Stimulated activated CD4-positive, alpha-beta T cell treated with anti-CD3 and anti-CD28 coated beads, Interleukin-4, amount 100 ng/mL, for 4 hours (primary cell): Measurements from ENCODE around the gene ZFYVE9.
"Not testable (repeated sequence)": the region's sequence is repeated elsewhere in the genome, so short reads cannot be mapped to it uniquely, and the experiment has no call there.

Experiments used
- DNase-seq, 2 experiments: peaks; one replicate each; pipeline ENCODE4 v3.0.0-alpha.2; 2020

Gene ZFYVE9

DNA sequence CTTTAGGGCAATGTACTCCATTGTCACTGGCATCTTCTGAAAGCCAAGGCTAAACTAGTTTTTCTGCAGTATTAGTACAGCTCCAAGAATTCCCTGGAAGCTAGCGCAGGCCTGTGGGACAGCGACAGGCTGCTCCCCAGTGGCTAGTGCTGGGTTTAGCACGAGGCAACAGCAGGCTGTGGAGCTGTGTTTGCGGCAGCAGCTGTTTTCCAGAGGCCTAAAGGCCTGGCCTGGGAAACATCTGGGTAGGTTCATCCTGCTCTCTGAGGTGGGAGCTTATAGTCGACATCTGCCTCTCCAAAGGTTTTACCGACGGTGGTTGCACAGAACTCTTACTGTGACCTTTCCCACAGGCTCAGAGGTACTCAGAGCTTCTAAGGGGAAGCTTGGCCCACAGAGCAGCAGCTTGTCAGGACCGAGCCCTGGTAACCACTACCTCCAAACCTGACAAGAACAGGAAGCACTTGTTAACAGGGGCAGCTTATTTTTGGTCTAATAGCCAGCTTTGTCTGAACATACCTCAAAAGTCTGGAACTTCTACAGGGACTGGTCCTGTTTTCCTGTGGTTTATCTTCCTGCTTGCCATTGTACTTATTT, 206.9 kb downstream of the ZFYVE9 start:
- DNase-seq, result no peak

DNA sequence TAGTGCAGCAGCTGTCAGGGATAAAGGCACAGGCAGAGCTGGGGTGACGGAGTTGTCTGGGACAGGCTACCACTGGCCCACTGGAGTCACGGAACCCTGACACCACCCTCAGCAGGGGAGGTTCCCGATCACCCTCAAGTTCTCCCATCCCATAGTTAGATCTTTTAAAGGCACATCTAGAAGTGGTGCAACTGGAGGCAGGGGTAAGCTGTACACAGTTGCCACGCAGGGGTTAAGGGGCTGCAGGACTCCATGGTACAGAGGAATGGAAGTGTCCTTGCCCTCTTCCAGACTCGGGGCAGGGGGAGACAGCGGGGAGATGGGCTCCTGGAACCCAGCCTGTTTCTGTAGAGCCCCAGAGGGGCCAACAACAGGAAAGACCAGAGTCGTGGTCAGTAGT, 210.8 kb downstream of the ZFYVE9 start:
- DNase-seq, result no peak

DNA sequence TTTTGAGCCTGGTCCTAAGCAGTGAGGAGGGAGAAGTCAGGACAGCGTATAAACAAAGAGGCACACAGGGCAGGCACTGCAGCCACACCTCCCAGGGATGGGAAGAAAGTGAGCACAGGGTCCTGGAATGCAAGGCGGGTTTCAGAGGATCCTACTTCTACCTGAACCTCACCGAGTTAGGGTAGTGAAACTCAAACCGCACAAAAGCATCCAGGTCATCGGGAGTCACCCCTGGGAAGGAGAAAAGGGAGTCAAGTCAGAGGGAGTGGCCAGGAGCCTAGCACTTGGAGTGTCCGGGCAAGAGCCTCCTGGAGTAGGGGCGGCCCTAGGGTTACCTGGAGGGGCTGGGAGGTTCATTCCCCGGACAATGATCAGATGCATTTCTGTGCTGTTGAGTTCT, 213.5 kb downstream of the ZFYVE9 start:
- no peak for DNase-seq

DNA sequence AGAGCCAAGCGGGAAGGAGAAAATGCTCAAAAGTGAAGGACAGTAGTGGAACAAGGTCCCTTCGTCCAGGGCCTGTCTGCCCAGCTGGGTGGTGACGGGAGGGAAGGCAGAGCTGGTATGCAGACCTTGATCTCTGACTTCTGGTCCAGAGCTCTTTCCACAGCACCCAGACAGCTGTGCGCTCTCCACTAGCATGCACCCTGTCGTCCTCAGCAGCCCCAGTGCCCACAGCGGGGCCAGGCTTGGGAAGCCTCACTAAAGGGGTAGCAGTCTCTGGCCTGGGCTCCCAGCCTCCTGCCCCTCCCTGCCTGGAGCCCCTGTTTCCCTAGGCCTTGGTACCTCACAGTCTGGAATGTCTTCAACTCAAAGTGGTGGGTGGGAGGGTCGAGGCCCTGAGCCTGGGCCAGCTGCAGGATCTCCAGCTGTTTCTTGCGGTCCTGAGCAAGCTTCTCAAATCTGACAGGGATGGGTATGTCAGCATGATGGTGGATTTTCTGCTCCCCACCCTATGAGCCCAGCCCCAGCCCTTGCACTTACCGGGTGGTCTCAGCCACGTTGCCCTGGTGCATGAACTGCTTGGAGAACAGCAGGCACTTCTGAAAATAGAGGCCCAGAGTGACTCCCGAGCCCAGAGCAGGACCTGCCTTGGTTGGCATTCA, 214.1 kb downstream of the ZFYVE9 start:
- DNase-seq, result no peak

DNA sequence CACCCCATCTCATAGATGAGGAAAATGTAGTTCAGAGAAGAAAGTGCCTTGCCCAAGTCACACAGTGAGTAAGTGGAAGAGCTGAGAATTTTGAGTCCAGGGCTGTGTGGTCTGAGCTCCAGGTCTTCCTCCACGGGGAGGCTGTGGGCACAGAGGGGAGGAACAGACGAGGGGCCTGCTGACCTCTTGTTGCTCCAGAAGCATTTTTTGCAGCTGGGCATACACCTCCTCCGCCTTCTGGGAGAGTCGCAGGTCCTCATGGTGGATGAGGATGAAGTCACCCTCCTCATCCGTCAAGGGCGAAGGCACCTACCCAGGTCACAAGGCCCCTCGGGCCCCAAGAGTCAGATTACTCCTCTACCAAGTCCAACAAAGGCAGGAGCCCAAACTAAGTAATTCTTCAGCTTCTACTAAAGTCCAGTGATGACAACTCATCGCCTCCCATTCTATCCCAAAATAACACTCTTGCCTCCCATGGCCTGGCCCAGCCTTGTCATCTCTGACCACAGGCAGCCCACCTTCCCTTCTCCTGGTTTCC, 215.0 kb downstream of the ZFYVE9 start:
- no peak for DNase-seq

DNA sequence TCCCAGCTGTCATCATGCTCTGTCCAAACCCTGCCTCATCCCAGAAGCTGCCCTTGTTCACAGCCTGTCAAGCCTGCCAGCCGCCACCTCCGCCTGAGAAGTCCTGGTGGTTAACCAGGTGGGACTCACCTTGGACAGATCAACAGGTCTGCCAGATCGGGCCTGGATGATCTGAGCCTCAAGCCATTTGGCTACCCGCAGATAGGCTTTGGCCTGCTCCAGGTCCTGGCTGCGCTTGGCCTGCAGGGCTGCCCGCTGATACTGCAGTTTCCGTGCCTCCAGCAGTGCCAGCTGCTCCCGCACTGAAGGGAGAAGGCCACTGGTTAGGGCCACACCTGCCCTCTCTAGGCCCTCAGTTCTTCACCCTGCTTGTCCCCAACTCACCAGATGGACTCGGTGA, 215.5 kb downstream of the ZFYVE9 start:
- DNase-seq, result no peak

DNA sequence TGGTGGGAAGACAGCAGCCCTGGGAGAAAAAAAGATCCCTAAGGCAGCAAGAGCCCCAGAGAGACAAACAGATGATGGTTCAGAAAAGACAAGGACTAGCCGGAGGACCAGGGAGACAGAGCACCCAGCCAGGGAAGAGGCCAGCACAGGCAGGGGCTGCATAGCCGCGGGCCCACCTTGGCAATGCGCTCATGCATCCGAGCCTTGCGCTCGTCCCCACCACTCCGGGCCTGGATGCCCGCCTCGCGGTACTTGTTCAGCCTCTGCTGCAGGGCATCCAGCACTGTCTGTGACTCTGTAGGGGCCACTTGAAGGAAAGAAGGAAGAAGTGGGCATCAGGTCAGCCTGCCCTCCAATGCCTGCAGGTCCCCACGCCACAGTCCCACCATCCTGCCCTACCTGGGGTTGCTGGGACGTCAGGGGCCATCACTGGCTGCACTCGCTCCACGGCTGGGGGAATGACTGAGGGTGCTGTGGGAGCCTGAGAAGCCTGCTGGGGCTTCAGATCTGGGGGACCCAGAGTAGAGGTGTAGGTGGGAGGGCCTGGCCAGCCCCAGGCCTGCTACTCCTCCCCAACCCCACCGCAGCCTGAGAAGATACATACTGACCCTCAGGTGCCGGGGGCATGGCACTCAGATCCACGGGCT, 217.1 kb downstream of the ZFYVE9 start:
- no peak for DNase-seq

DNA sequence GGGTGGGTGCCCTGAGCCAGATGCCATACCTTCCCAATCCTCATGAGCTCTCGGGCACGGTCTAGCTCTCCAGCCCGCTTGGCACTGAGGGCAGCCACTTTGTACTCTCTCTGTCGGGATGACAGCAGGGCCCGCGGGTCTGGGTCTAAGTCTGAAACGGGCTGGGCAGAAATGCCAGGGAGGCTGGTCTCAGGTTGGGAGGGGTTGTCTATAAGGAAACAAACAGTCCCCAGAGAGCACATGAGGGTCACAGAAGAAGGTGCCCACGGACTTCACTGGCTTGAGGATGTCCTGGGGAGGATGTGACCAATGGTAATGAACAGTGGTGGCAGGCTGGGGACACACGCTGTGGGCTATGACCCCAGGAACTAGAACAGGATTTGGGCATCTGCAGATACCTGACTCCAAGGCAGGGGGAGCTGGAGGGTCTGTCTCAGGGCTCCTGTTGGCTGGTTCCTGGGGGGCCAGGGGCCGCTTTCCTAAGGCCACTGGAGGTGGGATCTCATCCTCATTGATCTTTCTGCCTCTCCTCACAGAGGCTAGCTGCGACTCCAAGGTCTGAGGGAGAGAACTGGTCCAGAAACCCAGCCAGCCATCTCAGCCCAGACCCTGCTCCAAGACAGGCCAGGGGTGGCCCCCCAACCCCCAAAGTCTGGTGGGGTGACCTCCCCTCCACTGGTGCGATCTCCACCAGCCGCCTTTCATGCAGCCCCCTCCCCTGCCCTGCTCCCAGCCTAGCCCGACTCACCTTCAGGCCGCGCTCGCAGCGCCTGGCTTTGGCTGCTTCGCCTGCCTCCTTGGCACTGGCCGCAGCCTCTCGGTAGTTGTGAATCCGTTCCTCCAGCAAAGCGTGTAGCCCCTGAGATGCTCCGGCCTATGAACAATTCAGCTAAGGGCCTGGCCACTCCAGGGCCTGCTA, 218.0 kb downstream of the ZFYVE9 start:
- DNase-seq, result no peak

DNA sequence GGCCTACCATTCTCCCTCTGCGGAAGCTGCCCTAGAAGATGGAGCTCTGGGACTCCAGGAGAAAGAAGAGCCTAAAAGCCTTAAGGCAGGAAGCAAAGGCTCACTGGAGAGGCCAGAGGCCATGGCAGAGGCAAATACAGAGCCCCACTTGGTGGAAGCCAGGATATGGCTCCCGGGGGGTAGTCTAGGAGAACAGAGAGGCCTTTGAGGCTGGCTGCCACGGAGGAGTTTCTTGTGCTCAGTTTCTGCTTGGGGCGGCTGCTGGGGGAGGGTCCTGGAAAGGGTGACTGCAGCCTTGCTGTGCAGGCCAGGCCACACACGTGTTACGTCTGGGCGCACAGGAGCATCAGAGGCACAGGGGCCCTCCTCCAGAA, 218.7 kb downstream of the ZFYVE9 start:
- DNase-seq, result no peak

DNA sequence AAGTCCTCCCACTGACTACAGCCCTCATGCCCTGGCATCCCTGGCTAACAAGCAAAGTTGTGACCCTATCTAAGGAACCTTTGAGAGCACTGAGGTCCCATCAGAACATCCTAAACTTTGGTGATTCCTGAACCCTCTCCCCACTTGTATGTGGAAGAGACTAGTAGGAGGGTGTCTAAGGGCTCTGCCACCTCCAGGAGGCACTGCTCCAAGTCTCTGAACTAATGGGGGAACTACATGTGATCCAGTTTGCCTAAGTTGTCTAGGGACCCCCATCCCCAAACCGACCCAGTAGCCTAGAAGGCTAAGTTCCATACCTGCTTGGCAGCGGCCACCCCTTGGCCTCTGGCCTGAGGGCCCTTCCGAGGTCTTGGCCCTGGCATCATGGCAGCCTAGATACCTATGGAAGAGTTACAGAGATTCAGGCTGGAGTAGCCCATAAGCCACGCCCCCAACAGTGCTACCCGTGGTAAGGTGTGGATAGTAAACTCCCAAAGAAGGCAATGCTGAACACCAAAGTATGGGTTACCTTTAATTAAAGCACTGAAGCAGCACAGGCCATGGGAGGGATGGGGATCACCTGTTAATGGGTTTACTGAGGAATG, 222.4 kb downstream of the ZFYVE9 start:
- DNase-seq, result peak in 1 of 2 experiments; percentile 3

DNA sequence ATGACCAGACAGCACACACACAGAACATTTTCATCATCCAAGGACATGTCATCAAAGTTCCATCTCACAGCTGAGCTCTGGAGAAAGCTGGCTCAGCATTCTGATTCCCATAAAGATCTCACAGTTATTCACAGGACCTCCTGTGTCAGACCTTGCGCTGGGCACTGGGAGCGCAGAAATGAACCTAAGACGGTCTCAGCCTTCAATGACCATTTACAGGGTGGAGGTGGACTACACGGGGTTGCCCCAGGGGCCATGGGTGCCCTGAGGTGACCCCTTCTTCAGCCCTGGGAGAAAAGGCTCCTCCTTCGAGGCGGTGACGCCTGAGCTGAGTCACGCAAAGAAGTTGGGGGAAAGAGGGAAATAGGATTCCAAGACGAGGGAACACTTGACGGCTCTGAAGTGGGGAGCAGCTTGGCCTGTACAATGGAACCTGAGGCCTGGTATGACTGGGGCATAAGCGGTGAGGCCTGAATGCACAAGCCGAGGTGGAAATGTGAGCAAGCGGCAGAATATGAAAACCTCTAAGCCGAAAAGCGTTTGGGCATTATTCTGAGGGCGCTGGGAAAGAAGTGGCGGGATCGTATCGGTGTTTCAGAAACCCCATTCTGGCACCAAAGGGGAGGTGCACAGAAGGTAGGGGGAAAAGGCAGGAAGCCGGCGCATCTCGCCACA, 223.3 kb downstream of the ZFYVE9 start:
- peak; percentile 4 to 11 for DNase-seq

DNA sequence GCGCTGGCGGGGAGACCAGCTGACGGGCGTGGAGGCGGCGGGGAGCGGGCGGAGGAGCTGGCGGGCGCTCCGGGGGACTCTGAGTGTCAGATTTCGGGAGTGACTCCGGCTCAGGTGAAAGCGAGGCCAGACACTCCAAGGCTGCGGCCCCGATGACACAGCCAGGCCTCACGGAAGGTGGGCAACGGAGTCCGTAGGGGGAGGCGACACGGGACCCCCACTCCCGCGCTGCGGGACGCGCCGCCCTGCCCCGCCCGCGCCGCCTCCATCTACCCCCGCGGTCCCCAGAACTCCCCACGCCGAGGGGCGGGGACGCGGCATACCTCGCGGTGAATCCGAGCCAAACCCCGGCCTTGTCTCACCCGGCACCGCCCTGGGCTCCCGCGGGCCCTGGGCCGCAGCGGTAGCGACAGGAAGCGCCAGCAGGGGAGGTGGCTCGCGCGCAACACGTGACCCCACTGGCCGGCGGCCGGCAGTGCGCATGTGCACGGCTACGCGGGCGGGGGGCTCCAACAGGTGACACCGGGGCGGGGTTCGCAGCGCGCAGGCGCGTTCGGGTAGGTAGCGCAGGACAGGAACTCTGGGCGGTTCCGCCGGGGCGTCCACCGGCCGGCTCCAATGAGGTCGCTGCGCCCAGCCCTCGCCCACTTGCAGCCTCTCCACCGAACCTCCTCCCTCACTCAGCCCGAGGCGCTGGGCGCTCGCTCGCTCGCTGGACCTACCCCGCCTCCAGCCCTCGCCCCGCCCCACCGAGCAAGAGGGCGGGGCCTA, 224.0 kb downstream of the ZFYVE9 start, which contains the start of gene CC2D1B:
TSS of gene CC2D1B (minus strand) at position 460 of the 771 bp plus-strand sequence. CDS start 1,585 bp downstream, outside the sequence.
- DNase-seq, result peak; percentile 98 to 99

DNA sequence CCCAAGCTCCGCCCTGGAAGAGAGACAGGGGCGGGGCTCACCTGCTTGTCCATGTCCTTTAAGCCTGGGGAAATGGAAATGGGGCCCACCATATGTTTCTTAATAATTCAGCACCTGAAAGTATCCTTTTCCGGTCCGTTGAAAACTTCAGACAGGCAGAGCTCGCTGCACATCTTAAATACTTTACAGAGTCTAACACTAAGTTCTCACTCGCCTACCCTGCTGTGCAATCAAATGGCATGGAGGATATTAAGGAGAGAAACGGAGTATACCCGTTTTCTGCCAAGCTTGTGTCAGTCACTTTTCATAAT, 224.6 kb downstream of the ZFYVE9 start:
- no peak for DNase-seq

DNA sequence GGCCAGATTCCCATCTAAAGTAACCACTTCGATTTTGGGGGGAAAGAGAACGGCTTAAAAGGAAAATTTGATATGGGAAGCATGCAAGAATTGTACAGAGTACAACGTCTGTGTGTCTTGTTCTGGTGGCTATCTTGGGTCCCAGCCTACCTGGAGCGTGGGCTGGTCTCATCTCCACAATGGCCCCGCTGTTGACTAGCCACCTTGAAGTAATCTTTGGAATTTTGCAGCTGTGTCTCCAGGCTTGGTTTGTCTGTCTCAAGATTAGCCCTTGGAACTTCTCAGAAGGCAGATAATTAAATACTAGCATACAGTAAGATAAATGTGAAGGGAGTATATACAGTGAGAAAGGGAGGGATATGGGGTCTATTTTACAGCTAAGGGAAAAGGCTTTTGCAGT, 225.4 kb downstream of the ZFYVE9 start:
- no peak for DNase-seq

DNA sequence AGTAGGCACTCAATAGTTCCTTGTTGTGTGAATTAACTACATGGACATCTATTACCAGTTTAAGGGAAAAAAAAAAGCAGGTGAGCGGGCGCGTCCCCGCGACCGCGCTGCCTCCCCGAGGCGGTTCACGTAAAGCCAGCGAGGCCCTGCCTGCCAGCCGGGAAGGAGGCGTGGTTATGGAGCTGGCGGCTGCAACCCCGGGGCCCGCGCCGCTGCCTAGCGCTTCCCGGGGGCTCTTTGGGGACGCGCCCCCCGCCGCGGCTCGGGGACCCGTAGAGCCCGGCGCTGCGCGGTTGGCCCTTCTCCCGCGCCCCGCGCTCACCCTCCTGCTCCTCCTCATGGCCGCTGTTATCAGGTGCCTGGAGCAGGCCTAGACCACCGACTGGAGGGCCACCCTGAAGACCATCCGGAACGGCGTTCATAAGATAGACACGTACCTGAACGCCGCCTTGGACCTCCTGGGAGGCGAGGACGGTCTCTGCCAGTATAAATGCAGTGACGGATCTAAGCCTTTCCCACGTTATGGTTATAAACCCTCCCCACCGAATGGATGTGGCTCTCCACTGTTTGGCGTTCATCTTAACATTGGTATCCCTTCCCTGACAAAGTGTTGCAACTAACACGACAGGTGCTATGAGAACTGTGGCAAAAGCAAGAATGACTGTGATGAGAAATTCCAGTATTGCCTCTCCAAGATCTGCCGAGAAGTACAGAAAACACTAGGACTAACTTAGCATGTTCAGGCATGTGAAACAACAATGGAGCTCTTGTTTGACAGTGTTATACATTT, 226.7 kb downstream of the ZFYVE9 start:
- peak; percentile 54 to 56 for DNase-seq

DNA sequence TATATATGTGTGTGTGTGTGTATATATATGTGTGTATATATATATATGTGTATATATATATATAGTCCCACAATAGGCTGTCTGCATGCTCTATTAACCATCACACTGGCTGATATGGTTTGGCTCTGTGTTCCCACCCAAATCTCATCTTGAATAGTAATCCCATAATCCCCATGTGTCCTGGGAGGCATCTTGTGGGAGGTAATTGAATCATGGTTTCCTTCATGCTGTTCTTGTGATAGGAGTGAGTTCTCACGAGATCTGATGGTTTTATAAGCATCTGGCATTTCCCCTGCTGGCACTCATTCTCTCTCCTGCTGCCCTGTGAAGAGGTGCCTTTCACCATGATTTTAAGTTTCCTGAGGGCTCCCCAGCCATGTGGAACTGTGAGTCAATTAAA, 228.0 kb downstream of the ZFYVE9 start:
- DNase-seq, result not testable (repeated sequence)

DNA sequence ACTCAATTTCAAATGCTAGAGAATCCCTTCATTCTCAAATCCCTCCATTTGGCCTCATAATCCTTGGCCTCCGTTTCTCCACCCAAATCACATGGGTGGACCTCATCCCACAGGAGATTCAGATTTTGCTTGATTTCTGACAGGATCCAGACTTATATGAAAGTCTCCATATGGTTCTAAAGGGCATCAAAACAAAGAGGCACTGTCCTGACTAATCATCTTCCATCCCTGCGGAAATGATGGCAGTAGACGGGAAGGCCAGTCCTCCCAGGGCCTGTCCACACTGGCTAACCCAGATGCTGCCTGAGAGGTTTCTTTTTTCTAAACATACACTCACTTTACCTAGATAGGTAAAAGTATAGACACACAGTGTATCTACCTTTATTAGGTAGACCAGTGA, 243.5 kb downstream of the ZFYVE9 start:
- DNase-seq, result no peak

DNA sequence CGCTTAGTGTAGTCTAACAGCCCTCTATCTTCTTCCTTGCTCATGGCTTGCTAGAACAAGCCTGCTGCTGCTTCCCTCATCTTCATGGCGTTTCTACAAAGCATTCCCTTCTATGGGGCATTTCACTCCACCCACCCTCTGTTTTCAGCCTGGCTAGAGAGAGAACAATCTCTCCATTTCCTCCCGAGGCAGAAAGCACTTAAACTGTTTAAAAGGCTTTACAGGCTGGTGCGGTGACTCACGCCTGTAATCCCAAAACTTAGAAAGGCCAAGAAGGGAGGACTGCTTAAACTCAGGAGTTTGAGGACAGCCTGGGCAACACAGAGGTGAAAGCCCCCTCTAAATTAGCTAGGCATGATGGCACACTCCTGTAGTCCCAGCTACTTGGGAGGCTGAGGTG, 244.6 kb downstream of the ZFYVE9 start:
- DNase-seq, result no peak

DNA sequence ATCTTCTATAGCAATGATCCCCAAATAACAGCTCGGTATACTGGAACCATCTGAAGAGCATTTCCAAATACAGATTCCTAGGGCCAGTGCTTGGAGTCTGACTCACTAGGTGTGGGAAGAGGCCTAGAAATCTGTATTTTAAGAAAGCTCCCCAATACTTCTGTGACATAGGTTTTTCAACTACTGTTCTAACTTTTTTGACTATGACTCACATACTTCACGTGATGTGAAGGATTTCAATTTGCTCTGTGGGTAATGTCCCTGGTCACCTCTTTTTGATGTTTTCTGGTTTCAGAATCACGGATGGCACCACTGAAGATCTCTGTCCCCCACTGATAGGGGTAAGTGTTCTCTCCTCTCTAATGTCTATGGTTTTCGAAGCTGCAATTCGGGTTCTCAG, 251.3 kb downstream of the ZFYVE9 start:
- no peak for DNase-seq
